Tibial nerve (tissue), 4 donors: ENCODE results near the gene MED13L. TPM values are rescaled to one million over a fixed set of nuclear protein-coding genes. Genes with fewer than 3 reads are reported as not detected.

ENCODE experiments used
- DNase-seq, 2 donors: peaks; one replicate each; pipeline ENCODE4 v3.0.0-alpha.2; 2019; ENCODE audit warnings: low spot score in 2 of 2
- H3K27ac ChIP-seq, 4 donors: fragments of 200-600 bp; sonication (generic) in 3 of 4; one replicate each; pipeline ENCODE4 v1.5.1; 2017 to 2019; ENCODE audit warnings: mild to moderate bottlenecking in 1 of 4
- H3K27me3 ChIP-seq, 2 donors: fragments of 200-600 bp; sonication (generic) in 1 of 2; one replicate each; pipeline versions ENCODE4 v1.5.1 to v1.6.0; 2017 to 2019
- H3K36me3 ChIP-seq, 3 donors: fragments of 200-600 bp; sonication (generic); one replicate each; pipeline ENCODE4 v1.5.1; 2018 to 2019
- H3K4me1 ChIP-seq, 4 donors: fragments of 200-600 bp; sonication (generic) in 3 of 4; one replicate each; pipeline ENCODE4 v1.5.1; 2017 to 2019
- H3K4me3 ChIP-seq, 4 donors: fragments of 200-600 bp; sonication (generic) in 3 of 4; one replicate each; pipeline ENCODE4 v1.5.1; 2017 to 2019; ENCODE audit warnings: mild to moderate bottlenecking in 1 of 4, moderate library complexity in 1 of 4
- H3K9me3 ChIP-seq, 4 donors: fragments of 200-600 bp; sonication (generic) in 3 of 4; one replicate each; pipeline ENCODE4 v1.5.1; 2017 to 2019
- EP300 ChIP-seq, 2 donors: sonication (generic); formaldehyde crosslinking; IDR thresholded peaks; one replicate each; pipeline ENCODE4 v1.6.1; 2017; ENCODE audit warnings: antibody characterized with exemption in 2 of 2, mild to moderate bottlenecking in 1 of 2
- POLR2A ChIP-seq, 2 donors: fragments of 450-650 bp; IDR thresholded peaks; one replicate each; pipeline ENCODE4 v1.6.1; 2017; ENCODE audit warnings: antibody characterized with exemption in 2 of 2, mild to moderate bottlenecking in 2 of 2, moderate library complexity in 2 of 2
- WGBS, 2 donors: methylation state at CpG; one replicate each; pipeline ENCODE4 v1.1.5; 2018; 5-methylcytosine and 5-hydroxymethylcytosine counted together
- total RNA-seq, 4 donors: library from RNA; depleted of rRNA; stranded (reverse); fragments of >200 nt; gene quantifications; one replicate each; pipeline ENCODE4 v1.1.0, GENCODE V29; 2016
- TF ChIP-seq, protein P1 (sequence below), 5 experiments: fragments of 200-600 bp in 3 of 5; fragments of 450-650 bp in 2 of 5; sonication (generic) in 3 of 5; IDR thresholded peaks; one replicate each; pipeline ENCODE4 v1.5.1; 2016 to 2019; ENCODE audit warnings: antibody characterized with exemption in 5 of 5, mild to moderate bottlenecking in 3 of 5, moderate library complexity in 2 of 5

MED13L gene
- total RNA-seq, 4 donors from 2014 or later: 138 to 234 (median 218) TPM

GRCh38 chr12:115934046-115934445 lies 343.4 kb downstream of the MED13L start:
- Histone ChIP-seq H3K4me3 (no peak overlapping the region), H3K9me3 (peaks cover 0 to 7% (median 3%) of the 10 kb centered on the region in 4 donors), H3K4me1 (no peaks in the 10 kb centered on the region), H3K27ac (no peak overlapping the region), H3K36me3 (no peaks in the 10 kb centered on the region), H3K27me3 (no peaks in the 10 kb centered on the region)
- WGBS, 2 donors: 56 to 65% methylated on average over 3 of the region's 3 CpGs
- DNase-seq: peak; percentile 26 to 57
- TF ChIP-seq EP300 (IDR thresholded peaks at IDR 0.05): peak; percentile 40 to 80
- TF ChIP-seq, protein P1, sequence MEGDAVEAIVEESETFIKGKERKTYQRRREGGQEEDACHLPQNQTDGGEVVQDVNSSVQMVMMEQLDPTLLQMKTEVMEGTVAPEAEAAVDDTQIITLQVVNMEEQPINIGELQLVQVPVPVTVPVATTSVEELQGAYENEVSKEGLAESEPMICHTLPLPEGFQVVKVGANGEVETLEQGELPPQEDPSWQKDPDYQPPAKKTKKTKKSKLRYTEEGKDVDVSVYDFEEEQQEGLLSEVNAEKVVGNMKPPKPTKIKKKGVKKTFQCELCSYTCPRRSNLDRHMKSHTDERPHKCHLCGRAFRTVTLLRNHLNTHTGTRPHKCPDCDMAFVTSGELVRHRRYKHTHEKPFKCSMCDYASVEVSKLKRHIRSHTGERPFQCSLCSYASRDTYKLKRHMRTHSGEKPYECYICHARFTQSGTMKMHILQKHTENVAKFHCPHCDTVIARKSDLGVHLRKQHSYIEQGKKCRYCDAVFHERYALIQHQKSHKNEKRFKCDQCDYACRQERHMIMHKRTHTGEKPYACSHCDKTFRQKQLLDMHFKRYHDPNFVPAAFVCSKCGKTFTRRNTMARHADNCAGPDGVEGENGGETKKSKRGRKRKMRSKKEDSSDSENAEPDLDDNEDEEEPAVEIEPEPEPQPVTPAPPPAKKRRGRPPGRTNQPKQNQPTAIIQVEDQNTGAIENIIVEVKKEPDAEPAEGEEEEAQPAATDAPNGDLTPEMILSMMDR (IDR thresholded peaks at IDR 0.05): no peak

- DNase-seq: no peak
- no peaks in the 10 kb centered on the region for H3K4me1 ChIP-seq
- H3K36me3 ChIP-seq: no peaks in the 10 kb centered on the region
Observed at GRCh38 chr12:115932066-115932465, 345.4 kb downstream of the MED13L start.

DNA sequence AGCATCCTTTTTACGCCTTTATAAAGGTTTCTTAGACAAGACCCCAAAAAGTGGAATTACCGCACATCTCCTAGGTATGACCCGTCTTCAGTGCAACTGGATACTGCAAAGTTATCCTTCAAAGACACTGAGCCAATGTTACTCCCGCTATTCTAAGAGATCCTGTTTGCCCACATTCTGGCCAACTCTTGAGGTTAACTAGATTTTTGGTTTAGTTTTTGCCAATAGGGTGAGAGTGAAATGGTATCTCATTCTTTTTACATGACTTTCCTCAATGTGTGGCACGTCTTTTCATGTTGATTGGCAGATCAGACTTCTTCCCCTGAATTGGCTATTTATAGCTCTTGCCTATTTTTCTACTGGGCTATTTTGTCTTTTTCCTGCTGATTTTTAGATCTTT lies 347.2 kb downstream of the MED13L start:
- Histone ChIP-seq H3K27ac (no peak overlapping the region), H3K4me3 (no peak overlapping the region), H3K9me3 (no peaks in the 10 kb centered on the region), H3K36me3 (no peaks in the 10 kb centered on the region), H3K27me3 (no peaks in the 10 kb centered on the region), H3K4me1 (no peaks in the 10 kb centered on the region)
- WGBS, 2 donors: 66 to 73% methylated on average over 5 of the region's 5 CpGs
- DNase-seq: no peak
- TF ChIP-seq POLR2A (IDR thresholded peaks at IDR 0.05): no peak
- no peak for TF ChIP-seq EP300 (IDR thresholded peaks at IDR 0.05)
- TF ChIP-seq, protein P1 (IDR thresholded peaks at IDR 0.05): no peak

More at GRCh38 chr12:115932066-115932465, 345.4 kb downstream of the MED13L start:
- Histone ChIP-seq H3K9me3 (no peaks in the 10 kb centered on the region), H3K4me3 (no peak overlapping the region), H3K27me3 (no peaks in the 10 kb centered on the region), H3K27ac (no peak overlapping the region)
- TF ChIP-seq POLR2A (IDR thresholded peaks at IDR 0.05) (no peak), EP300 (IDR thresholded peaks at IDR 0.05) (no peak)
- TF ChIP-seq, protein P1 (IDR thresholded peaks at IDR 0.05): no peak
- WGBS, 2 donors: 30 to 38% methylated on average over 1 of the region's 1 CpG

DNA sequence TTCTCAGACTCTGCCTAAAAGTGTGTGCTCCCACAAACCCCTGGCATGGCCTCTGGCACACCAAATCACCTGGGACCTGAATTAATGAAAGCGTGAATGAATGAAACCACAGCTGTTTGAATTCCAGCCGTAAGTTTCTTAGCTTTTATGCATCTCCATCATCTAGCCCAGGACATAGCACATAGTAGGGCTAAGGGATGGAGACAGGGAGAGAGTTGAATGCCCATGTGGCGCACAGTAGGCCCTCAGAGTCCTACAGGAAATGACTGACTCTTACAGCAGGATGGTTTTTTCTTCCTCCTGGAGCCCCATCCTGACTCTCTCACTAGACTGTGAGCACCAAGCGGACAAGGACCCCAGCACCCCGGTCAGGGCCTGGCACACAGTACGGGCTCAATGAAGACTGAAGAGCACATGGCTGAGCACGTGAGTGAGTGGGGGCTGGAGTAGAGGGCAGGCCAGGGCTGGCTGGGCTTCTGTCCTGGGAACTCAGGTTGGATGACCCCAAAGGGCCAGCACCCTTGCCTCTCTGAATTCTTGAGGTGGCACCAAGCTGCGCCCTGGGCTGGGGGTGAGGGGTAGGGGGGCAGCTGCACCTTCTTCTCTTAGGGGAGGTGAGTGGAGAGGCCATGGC lies 351.3 kb downstream of the MED13L start:
- no peaks in the 10 kb centered on the region for H3K4me1 ChIP-seq
- H3K9me3 ChIP-seq: peaks cover 0 to 20% (median 1%) of the 10 kb centered on the region in 4 donors
- no peaks in the 10 kb centered on the region for H3K27me3 ChIP-seq
- no peak overlapping the region for H3K27ac ChIP-seq
- no peak overlapping the region for H3K4me3 ChIP-seq
- H3K36me3 ChIP-seq: peaks cover 0 to 3% (median 0%) of the 10 kb centered on the region in 3 donors
- 76 to 85% methylated on average over 8 of the region's 8 CpGs for WGBS, 2 donors
- TF ChIP-seq EP300 (IDR thresholded peaks at IDR 0.05) (no peak), POLR2A (IDR thresholded peaks at IDR 0.05) (no peak)
- TF ChIP-seq, protein P1 (IDR thresholded peaks at IDR 0.05): no peak
- DNase-seq: no peak

GRCh38 chr12:115923851-115924250 lies 353.6 kb downstream of the MED13L start:
- Histone ChIP-seq H3K36me3 (peaks cover 0 to 3% (median 0%) of the 10 kb centered on the region in 3 donors), H3K27ac (no peak overlapping the region), H3K27me3 (peaks cover 0 to 3% of the 10 kb centered on the region in 2 donors), H3K4me1 (no peaks in the 10 kb centered on the region), H3K9me3 (peaks cover 0 to 20% (median 1%) of the 10 kb centered on the region in 4 donors), H3K4me3 (no peak overlapping the region)
- TF ChIP-seq POLR2A (IDR thresholded peaks at IDR 0.05): no peak
- no peak for TF ChIP-seq EP300 (IDR thresholded peaks at IDR 0.05)
- TF ChIP-seq, protein P1 (IDR thresholded peaks at IDR 0.05): no peak
- 88 to 92% methylated on average over 5 of the region's 5 CpGs for WGBS, 2 donors
- DNase-seq: no peak
